IMR-90 (cell line): ENCODE results near the gene TAGLN. TPM values are rescaled to one million over a fixed set of nuclear protein-coding genes. Genes with fewer than 3 reads are reported as not detected.

Experiments used
- FOS ChIP-seq: fragments of 150-350 bp; IDR thresholded peaks from 2 replicates; pipeline ENCODE4 v1.6.1; 2016; ENCODE audit warnings: low read depth, low read length
- MAZ ChIP-seq: IDR thresholded peaks from 2 replicates; pipeline ENCODE4 v1.6.1; 2012; ENCODE audit warnings: low read depth, mild to moderate bottlenecking, low read length, improper control_type of control experiment, moderate library complexity, borderline replicate concordance
- POLR2A ChIP-seq: IDR thresholded peaks from 2 replicates; pipeline ENCODE4 v1.6.1; 2012; ENCODE audit warnings: mild to moderate bottlenecking, low read depth, low read length
- RFX5 ChIP-seq: IDR thresholded peaks from 2 replicates; pipeline ENCODE4 v1.8.0; 2012; ENCODE audit warnings: low read depth, mild to moderate bottlenecking, low read length, moderate library complexity
- SMC3 ChIP-seq: fragments of 150-350 bp; IDR thresholded peaks from 2 replicates; pipeline ENCODE4 v1.6.1; 2016; ENCODE audit warnings: low read depth, mild to moderate bottlenecking, antibody characterized with exemption, low read length, moderate library complexity
- polyA plus RNA-seq, 3 experiments: library from polyadenylated mRNA; depleted of rRNA; stranded (reverse); fragments of >200 nt; gene quantifications; 2 replicates each; pipeline ENCODE4 v1.2.3, GENCODE V29; 2012; ENCODE audit warnings: low replicate concordance in 1 of 3
- total RNA-seq: library from RNA; depleted of rRNA; stranded (reverse); fragments of >200 nt; gene quantifications from 2 replicates; pipeline ENCODE4 v1.2.3, GENCODE V29; 2012
- TF ChIP-seq, protein P1 (sequence below): fragments of 150-350 bp; IDR thresholded peaks from 2 replicates; pipeline ENCODE4 v1.6.1; 2017; ENCODE audit warnings: mild to moderate bottlenecking, antibody characterized with exemption, low read length, low read depth

Gene TAGLN
- total and polyA plus RNA-seq, 2 of the 4 experiments (the other 2 are of a cell fraction) = 2,558 to 3,760 TPM

DNA sequence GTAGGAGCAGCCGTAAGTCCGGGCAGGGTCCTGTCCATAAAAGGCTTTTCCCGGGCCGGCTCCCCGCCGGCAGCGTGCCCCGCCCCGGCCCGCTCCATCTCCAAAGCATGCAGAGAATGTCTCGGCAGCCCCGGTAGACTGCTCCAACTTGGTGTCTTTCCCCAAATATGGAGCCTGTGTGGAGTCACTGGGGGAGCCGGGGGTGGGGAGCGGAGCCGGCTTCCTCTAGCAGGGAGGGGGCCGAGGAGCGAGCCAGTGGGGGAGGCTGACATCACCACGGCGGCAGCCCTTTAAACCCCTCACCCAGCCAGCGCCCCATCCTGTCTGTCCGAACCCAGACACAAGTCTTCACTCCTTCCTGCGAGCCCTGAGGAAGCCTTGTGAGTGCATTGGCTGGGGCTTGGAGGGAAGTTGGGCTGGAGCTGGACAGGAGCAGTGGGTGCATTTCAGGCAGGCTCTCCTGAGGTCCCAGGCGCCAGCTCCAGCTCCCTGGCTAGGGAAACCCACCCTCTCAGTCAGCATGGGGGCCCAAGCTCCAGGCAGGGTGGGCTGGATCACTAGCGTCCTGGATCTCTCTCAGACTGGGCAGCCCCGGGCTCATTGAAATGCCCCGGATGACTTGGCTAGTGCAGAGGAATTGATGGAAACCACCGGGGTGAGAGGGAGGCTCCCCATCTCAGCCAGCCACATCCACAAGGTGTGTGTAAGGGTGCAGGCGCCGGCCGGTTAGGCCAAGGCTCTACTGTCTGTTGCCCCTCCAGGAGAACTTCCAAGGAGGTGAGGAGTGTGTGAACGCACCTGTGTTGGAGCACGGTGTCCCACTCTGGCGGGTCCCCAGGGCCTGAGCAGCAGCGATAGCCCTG is at the start of gene TAGLN (continued):
- TF ChIP-seq, protein P1, sequence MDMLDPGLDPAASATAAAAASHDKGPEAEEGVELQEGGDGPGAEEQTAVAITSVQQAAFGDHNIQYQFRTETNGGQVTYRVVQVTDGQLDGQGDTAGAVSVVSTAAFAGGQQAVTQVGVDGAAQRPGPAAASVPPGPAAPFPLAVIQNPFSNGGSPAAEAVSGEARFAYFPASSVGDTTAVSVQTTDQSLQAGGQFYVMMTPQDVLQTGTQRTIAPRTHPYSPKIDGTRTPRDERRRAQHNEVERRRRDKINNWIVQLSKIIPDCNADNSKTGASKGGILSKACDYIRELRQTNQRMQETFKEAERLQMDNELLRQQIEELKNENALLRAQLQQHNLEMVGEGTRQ = no peak
- TF ChIP-seq FOS = no peak
- TF ChIP-seq MAZ = peak; percentile 100
- peak; percentile 98 for TF ChIP-seq POLR2A
- TF ChIP-seq RFX5 = no peak
- TF ChIP-seq SMC3 = no peak
